GM18861 (cell line): ENCODE measurements around the gene GDE1.
A peak's percentile ranks its signal among the peaks of the same experiment; 100 is the strongest.

ENCODE experiments used
- ATAC-seq: cut with Tn5 transposase; IDR thresholded peaks from one replicate; pipeline ENCODE4 v1.9.1; 2021; ENCODE audit not compliant: unreplicated experiment

Gene GDE1

DNA sequence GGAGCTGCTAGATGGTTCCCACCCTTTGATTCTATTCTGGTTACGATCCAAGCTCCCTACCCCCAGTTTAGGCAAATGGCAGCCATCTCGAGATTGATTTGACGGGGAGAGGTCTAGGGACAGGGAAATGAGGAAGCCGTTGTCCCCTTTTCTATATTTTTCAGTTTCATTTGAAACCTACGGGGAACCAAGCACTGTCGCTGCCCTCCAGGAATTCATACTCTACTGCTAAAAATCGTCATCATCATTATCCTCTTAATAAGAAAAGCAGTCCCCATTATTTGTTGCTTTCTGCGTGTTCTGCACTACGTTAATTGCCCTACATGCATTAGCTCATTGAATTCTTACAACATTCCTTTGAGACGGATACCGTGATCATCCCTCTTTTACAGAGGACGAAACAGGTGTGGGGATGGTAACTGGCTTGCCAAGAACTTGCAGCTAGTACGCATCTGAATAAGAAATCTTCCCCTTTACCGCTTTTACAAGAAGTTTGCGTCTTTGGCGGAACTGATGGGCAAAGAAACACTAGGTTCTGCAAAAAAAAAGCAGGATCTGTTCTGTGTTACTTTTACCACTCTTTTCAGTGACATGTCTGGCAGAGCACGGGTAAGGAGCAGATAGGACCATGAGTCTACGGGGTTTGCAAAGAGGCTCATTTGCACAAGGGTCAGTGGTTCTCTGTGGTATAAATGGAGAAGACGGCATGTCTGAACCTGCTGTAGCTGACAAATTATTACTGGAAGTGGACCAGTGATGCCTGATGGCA, 2.9 kb upstream of the GDE1 start:
- ATAC-seq = no peak

DNA sequence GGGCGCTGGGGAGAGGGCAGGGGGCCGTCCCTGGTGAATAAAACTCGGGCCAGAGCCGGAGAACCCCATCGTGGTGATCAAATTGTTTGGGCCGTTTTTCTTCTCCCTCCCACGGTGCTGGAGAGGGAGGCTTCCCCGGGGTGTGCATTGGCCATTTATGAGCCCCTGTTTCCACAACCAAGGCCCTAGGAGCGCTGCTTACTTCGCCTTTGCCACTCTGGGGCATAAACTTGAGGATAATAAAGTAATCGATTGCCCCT, 2.4 kb upstream of the GDE1 start:
- no peak for ATAC-seq

DNA sequence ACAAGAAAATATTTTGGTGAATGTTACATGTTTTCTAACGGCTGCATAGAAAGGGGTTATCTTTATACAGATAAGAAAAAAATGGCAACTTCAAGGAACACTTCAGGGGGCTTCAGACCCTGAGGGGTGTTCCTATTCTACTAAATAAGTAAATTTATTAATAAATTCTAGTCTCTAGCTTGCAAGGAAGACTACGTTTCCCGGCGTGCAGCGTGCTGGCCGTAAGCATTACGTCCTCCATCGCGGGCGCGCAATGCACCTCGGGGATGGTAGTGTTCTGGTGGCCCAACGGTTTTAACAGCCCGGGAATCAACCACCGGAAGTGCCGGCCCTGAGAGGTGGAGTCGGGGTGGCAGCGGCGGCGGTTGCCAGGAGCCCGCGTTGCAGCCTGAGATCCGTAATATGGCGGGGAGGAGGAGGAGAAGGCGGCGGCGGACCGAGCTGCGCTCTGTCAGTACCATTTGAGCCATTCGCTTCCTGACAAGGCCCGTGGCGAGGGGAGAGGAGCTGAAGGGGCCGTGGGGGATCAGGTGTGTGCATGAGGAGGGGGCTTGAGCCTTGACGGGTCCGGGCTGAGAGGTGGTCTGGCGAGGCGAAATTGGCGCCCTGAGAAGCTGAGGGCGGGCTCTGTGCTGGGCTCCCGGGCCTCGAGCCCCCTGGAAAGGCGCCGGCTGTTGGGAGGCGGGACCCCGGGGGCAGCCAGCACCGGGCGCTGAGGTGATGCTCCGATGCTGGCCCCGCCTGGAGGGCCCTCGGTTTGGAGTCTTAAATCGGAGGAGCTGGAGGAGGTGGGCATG, 1.9 kb upstream of the GDE1 start, which contains the start of gene CCP110:
TSS of gene CCP110 (plus strand) at position 384 of the 797 bp plus-strand sequence. CDS start 3,940 bp downstream, outside the sequence.
- ATAC-seq = peak; percentile 56

DNA sequence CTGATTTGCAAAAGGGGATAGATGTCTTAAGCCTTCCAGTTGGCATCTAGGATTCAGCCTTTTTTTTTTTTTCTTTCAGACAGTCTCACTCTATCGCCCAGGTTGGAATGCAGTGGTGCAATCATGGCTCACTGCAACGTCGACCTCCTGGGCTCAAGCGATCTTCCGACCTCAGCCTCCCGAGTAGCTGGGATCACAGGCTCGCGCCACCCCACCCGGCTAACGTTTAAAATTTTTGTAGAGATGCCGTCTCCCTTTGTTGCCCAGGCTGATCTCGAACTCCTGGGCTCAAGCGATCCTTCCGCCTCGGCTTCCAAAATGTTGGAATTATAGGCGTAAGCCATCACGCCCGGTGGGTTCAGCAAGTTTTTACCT, 1.3 kb upstream of the GDE1 start:
- ATAC-seq = no peak

DNA sequence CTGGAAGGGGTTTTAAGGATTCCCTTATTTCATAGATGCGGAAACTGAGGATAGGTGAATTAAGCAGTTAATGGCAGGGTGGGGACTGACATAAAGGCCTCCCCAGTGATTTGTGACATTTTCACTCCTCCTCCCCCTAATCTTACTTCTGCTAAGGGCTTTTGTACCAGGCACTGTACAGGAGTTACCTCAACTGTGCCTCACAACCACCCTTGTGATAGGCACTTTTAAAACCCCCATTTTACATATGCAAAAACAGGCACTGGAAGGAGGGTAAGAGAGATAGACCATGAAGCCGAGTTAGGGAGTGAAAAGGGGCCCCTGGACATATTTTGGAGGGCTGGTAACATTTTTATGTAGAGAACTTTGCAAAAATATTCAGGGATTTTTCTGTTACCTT, 862 bp upstream of the GDE1 start:
- ATAC-seq = no peak

DNA sequence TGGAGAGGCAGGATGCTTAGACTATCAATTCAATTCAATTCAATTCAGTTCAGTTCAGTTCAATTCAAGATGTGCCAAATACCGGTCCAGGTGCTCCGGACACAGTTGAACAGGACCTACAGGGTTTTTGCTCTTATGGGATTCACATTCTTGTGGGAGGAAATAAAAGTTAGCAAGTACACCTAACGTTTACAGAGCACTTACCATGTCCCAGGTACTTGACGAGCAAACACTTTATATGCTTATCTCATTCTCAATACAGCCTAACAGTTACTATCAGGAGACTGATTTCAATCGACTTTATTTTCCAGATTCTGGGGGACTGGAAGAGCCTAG, 467 bp upstream of the GDE1 start:
- ATAC-seq = no peak

DNA sequence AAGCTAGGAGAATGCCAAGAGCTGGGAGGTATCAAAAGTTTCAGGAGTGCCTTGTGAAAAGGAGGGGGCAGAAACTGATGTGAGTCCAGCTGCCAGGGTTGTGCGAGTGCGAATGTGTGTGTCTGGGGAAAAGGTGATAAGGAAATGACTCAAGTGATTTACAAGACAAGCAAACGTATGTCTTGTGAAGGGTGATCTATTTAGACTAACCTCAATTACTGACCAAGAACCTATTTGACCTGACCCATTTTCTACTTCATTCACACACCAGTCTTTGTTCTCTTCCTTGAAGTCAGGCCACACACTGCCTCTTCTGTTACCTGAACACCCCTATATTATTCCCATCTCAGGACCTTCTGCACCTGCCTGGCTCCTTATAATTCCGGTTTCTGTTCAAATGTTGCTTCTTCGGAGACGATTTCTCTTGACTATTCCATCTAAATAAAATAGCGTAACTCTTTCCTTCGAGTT, 1.0 kb downstream of the GDE1 start:
- no peak for ATAC-seq

DNA sequence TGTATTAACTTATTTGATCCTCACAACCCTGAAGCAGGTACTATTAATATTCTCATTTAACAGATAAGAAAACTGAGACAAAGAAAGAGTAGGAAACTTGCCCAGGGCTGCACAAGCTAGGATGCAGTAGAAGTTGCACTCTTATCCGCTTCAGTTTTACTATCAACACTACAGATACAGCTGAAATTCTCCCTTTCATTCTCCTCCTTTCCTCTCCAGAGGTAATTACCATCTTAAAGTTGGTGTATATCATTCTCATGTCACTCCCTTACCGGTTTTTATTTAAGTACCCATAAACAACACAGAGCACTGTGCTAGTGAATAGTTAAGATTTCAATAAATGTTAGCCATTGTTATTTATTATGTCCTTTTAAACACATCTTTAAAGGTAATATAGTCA, 3.5 kb downstream of the GDE1 start:
- no peak for ATAC-seq

DNA sequence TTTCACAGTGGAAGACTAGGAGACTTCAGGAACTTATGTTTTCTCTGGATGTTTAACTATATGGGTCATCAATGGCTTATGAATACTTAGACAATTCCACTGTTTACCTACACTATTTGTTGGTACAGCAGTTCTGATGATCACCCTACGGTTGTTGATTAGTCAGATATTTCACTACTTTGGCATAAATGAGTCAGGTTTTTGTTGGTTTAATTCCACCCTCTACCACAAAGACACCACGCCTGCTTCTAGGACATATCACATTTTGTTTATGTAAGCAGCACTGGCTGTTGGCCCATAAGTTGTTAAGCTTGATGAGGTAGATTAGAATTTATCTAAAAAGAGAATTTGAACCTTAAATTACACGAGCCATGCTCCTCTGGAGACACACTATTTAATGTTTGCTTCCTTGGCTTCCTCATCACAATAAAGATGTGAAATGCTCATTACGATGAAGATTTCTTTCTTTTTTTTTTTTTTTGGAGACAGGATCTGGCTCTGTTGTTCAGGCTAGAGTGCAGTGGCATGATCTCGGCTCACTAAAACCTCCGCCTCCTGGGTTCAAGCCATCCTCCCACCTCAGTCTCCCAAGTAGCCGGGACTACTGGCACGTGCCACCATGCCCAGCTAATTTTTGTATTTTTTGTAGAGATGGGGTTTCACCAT, 4.3 kb downstream of the GDE1 start:
- ATAC-seq = no peak

DNA sequence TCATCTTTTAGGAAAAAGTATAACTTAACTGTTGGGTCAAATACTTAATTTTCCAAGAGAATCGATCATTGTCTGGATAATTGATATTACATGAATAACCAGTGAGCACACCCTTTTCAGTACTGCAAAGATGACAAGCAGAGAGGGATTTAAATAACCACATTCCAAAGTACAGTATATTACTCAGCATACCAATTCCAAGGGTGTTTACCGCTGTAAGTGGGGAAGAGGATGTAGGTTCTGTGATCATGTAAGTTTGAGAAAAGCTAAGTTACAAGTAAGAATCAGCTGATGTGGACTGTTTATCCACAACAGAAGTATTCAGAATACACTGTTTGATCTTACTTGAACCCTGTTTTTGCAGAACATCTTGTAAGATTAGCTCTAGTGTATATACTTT, 6.1 kb downstream of the GDE1 start:
- ATAC-seq = no peak

DNA sequence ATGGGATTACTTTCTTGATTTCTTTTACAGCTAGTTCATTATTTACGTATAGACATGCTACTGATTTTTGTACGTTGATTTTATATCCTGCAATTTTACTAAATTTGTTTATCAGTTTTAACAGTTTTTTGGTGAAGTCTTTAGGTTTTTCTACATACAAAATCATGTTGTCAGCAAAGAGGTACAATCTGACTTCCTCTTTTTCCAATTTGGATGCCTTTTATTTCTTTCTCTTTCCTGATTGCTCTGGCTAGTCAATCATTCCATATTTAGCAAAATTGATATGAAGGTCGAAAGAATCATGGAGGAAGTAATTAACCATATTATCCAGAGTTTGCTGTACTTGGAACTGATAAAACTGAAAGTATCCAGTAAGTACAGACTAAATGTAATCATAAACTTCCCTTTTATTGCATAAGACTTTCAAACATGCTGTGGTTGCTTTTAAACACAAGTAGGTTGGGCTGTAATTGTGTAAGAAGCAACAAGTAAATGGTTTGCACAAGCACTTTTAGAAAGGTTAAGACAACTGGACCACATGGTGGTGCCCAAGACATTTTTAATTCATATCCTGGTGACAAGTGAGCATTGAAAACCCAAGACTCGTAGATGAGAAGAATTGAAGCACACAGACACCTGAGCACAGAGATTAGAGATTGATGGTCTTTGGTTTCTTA, 8.4 kb downstream of the GDE1 start:
- no peak for ATAC-seq

DNA sequence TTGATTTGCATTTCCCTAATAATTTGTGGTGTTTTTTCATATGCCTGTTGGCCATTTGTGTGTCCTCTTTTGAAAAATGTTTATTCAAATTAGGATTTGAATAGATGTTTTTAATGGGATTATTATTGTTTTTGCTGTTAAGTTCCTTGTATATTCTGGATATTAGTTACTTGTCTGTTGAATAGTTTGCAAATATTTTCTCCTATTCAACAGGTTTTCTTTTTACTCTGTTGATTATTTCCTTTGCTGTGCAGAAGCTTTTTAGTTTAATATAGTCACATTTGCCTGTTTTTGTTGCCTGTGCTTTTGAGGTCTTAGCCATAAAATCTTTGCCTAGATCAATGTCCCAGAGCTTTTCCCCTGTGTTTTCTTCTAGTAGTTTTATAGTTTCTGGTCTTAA, 9.6 kb downstream of the GDE1 start:
- no peak for ATAC-seq

DNA sequence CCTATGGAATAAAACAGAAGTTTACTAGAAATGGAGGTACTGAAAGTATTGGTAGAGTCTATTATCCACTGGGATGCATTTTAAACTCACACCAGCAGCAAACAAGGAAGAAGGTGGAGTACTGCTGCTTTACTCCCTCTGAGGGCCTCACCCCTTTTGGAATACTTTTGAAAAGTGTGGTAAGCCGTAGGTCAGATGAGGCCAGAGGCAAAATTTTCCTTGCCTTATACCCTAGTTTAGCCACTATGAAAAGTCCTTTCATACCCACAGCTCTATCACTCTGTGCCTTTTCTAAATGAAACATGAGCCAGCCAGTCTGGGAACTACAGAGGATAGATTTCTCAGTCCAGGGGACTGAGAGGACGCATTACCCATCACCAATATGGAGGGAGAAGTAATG, 14.0 kb downstream of the GDE1 start:
- no peak for ATAC-seq

DNA sequence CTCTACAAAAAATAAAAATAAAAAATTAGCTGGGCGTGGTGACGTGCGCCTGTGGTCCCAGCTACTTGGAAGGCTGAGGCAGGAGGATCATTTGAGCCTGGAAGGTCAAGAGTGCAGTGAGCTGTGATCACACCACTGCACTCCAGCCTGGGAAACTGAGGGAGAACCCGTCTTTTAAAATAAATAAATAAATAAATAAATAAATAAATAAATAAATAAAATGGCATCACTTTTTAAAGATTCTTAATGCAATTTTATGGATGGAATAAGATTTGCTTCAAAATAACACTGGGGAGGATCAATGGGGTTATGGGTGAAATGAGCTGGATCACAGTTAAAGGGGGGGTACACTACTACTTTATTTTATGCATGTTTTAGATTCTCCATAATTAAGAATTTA, 14.9 kb downstream of the GDE1 start:
- ATAC-seq = no peak

DNA sequence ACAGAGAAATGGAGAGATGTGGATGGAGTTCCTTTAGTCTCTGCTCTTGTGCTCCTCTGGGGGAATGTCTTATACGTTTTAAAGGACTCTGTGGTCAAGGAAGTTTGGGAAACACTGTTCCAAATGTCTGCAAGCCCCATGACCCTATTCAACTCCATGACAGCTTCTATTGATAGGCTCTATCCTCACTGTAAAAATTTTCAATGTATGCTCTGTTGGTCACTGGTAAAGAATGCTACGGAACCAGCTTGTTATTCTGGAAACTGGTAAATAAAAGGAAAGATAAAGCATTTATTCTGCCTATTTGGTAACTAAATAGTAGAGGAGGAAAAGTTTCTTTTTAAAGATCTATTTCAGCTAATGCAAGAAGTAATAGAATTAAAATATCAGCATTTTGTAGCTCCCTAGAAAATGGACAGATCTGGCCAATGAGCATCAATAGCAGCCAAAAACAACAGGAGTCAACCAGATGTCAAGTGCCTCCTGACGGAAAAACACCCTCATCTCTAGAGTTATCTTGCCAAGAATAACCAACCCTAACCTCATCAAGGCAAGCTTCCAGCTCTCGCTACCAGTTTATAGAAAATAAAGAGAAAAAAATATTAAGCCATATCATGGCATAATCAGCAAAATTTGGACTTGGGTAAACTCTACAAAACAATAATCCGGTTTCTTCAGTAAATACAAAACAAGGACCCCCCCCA, 16.1 kb downstream of the GDE1 start:
- no peak for ATAC-seq

DNA sequence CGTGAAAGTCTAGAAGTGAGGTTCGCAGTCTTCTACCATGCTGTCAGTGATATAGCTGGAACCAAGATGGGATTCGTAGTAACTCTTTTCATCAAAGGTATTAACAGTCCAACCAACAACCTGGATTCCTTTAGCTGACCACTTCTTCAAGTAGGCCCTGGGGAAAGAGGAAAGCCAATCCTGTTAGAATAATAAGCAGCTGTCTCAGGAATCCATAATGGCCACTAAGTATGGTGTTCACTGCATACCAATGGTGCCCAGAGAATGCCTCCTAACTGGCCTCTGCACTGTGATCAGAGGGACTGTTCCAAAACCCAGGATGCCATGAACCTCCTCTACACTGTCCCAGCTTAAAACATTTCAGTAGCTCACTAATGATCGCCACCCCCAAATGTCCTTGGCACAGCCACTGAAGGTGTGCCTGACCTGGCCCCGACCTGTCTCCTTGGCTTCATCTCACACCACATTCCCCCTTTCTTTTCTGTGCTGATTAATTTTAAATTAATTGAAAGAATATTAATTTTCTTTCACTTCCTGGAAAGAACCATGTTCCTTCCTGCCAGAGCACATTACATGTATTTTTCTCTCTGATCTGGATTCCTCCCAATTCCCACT, 18.3 kb downstream of the GDE1 start:
- no peak for ATAC-seq

DNA sequence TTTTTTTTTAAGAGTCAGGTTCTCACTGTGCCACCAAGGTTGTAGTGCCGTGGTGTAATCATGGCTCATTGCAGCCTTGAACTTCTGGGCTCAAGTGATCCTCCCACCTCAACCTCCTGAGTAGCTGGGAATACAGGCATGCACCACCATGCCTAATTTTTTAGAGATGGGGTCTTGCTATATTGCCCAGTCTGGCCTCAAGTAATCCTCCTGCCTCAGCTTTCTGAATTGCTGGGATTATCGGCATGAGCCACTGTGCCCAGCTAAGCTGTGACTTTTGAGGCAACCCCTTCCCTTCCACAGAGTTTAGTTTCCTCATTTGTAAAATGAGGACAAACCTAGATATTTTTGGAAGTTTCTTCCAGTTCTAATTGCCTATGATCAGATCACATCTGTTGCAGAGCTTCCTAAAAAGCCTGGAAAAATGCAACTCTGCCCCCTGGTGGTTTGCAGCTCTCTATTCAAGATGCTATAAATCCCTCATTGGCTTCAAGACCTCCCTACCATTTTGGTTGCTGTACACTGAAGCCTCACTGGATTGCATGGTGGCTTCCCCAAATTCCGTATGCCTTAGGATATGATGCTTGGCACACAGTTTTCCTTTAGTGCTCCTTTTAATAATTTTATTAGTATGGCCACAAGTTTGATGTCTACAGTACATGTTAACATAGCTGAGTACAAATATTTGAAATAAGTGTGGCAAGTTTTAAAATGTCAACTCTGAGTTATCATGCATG, 19.3 kb downstream of the GDE1 start:
- ATAC-seq = no peak

DNA sequence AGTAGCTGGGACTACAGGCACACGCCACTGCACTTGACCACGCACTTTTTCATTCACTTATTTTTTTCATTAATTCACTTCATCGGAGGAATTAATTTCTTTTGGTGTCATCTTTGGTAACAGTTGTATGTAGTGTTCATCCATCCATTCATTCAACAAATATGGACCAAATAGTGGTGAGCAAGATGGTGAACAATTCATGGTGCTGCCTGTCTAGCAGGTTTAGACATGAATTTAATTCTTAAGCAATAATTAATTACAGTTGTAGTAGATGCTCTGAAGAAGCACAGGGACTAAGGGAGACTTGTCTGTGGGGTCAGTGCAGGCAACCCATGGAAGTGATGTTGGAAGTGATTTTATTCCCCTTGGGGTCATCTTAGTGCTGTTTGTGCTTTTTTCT, 22.4 kb downstream of the GDE1 start:
- ATAC-seq = no peak

DNA sequence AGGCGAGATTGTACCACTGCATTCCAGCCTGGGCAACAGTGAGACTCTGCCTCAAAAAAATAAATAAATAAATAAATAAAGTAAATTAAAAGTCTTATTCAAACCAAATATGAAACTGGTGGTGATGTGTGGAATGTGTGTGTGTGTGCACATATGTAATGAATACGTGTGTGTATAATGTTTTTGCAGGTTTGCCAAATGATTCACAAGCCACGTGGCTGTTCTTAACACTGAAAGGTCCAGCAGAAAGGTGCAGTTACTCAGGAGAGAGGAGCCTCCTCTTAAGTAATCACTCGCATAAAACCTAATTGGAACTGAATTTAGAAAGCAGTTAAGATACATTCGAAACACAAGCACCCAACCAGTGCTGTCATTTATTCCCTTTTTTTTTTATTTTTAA, 22.9 kb downstream of the GDE1 start:
- ATAC-seq = no peak

DNA sequence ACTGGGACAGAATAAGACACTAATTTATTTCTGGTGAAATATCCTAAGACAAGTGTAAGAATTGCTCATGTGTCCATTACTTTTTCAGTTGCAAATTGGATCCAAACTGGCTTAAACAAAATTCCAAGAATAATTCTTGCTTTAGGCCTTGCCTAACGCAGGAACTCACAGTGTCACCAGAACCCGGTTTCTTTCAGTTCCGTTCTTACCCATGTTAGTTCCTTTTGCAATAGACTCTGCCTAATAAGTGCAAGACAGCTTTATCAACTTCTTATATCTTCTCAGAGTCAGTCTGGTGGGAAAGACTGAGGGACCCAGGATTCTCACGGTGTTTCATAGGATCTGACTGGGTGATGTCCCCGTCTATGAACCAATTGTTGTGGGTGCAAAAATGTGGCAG, 24.7 kb downstream of the GDE1 start:
- ATAC-seq = no peak
